Aorta (tissue), 5 donors: ENCODE results near the gene GUCY1A2. TPM values are rescaled to one million over a fixed set of nuclear protein-coding genes. Genes with fewer than 3 reads are reported as not detected.
"Not testable (repeated sequence)": the region's sequence is repeated elsewhere in the genome, so short reads cannot be mapped to it uniquely, and the experiment has no call there.

Experiments
- ATAC-seq: fragments of 200-7000 bp; cut with Tn5 transposase; one replicate; pipeline ENCODE4 v1.9.1; 2022; ENCODE audit warnings: moderate library complexity; ENCODE audit not compliant: low FRiP score
- DNase-seq, 2 donors: peaks; one replicate each; pipeline ENCODE4 v3.0.0-alpha.2; 2020
- H3K27ac ChIP-seq, 2 donors: one replicate each; pipeline ENCODE4 v1.5.1; 2013; ENCODE audit warnings: low read length in 2 of 2, mild to moderate bottlenecking in 2 of 2, moderate library complexity in 2 of 2, control low read depth in 1 of 2, inconsistent platforms in 1 of 2, low read depth in 1 of 2
- H3K27me3 ChIP-seq, 2 donors: one replicate each; pipeline ENCODE4 v1.6.1; 2013; ENCODE audit warnings: control low read depth in 1 of 2, low read length in 1 of 2, mild to moderate bottlenecking in 1 of 2, moderate library complexity in 1 of 2; ENCODE audit not compliant: insufficient read depth in 2 of 2, control insufficient read depth in 1 of 2
- H3K36me3 ChIP-seq, 2 donors: one replicate each; pipeline ENCODE4 v1.6.1; 2013; ENCODE audit warnings: control low read depth in 1 of 2, low read length in 1 of 2, mild to moderate bottlenecking in 1 of 2; ENCODE audit not compliant: insufficient read depth in 2 of 2, control insufficient read depth in 1 of 2
- H3K4me1 ChIP-seq, 2 donors: one replicate each; pipeline ENCODE4 v1.6.1; 2013; ENCODE audit warnings: low read length in 2 of 2, control low read depth in 1 of 2, mild to moderate bottlenecking in 1 of 2, moderate library complexity in 1 of 2; ENCODE audit not compliant: insufficient read depth in 2 of 2, control insufficient read depth in 1 of 2
- H3K4me3 ChIP-seq, 2 donors: one replicate each; pipeline ENCODE4 v1.5.1; 2013; ENCODE audit warnings: low read length in 2 of 2, control low read depth in 1 of 2, mild to moderate bottlenecking in 1 of 2
- H3K9me3 ChIP-seq: one replicate; pipeline ENCODE4 v1.6.1; 2013; ENCODE audit warnings: mild to moderate bottlenecking, low read length; ENCODE audit not compliant: control insufficient read depth
- WGBS, 2 donors: extraction: QIAGEN DNeasy Blood & Tissue Kit; methylation state at CpG; one replicate each; pipeline ENCODE4 v1.1.7; 2013; 5-methylcytosine and 5-hydroxymethylcytosine counted together
- intact Hi-C, 2 donors: fragments of 100-400 bp; cut with DNase I; formaldehyde crosslinking; loops; one replicate each; pipeline versions ENCODE4 v1.14.2 to v1.15.0; 2022
- polyA plus RNA-seq, 2 donors: library from polyadenylated mRNA; stranded (reverse); fragments of 200-250 nt; gene quantifications; one replicate each; pipeline ENCODE4 v1.2.3, GENCODE V29; 2013
- total RNA-seq, 2 donors: library from RNA; stranded (reverse); fragmentation: NEBNext Ultra II Directional; extraction: Animal tissue kit (Norgen Biotek cat#: 25700); gene quantifications; one replicate each; pipeline ENCODE4 v1.2.1, GENCODE V29; 2021
- donor health status: healthy with polysubstance abuse.
- donor health status: Bipolar disorder and iron deficiency.
- donor health status: DM: no; HTN: no; CAD: no.
- donor health status: DM: no; HTN: no; CAD: no.
- donor health status: DM: yes; HTN: yes; CAD: no.

Gene GUCY1A2
- total and polyA plus RNA-seq, 4 donors = 0.75 to 37.9 (median 4.4) TPM

DNA sequence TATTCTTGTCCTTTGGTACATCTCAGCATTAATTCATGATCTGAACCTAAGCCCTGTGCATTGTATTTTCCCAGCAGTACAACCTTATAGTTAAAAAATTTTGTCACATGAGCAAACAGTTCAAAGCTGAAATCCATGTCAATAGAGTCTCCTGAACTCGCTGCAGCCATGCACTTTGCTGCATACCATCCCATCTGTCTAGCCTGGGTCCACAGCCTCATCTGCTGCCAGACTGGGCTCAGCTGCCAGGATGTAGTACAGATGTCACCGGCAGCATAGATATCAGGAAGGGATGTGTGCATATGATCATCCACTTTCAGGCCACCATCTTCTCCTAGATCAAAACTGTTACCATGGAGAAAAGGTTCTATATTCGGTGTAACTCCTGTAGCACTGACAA is 191.7 kb downstream of the GUCY1A2 start:
- ATAC-seq, H3K9me3 ChIP-seq, H3K4me1 ChIP-seq, H3K36me3 ChIP-seq, H3K27ac ChIP-seq, intact Hi-C loops, H3K4me3 ChIP-seq, H3K27me3 ChIP-seq, DNase-seq: not testable (repeated sequence)
- WGBS, 2 donors = 94 to 95% methylated on average over 3 of the region's 3 CpGs

DNA sequence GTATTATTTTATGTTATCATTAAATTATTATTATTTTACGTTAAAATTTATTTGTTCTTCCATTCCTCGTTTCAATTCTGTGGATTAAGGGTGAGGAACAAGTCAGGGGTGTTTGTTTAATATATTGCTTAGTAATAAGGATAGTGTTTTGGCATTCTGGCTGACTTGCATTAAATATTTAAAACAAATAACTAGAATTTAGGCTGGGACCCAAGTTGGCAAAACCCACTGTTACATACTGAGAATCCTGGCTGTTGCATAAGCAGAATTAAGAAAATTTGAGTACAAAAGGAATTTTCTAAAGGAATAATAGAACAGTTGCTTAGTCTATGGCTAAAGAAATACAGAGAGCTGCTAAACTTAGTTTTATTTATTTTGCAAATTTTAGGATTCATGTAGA is 196.4 kb downstream of the GUCY1A2 start:
- intact Hi-C loops = no loop called here
- Histone ChIP-seq H3K9me3 (no peaks in the 10 kb centered on the region), H3K4me1 (no peaks in the 10 kb centered on the region), H3K36me3 (no peaks in the 10 kb centered on the region), H3K27me3 (no peaks in the 10 kb centered on the region), H3K4me3 (no peak overlapping the region), H3K27ac (no peak overlapping the region)
- ATAC-seq (no peak), DNase-seq (no peak)
- 65 to 69% methylated on average over 2 of the region's 2 CpGs for WGBS, 2 donors

DNA sequence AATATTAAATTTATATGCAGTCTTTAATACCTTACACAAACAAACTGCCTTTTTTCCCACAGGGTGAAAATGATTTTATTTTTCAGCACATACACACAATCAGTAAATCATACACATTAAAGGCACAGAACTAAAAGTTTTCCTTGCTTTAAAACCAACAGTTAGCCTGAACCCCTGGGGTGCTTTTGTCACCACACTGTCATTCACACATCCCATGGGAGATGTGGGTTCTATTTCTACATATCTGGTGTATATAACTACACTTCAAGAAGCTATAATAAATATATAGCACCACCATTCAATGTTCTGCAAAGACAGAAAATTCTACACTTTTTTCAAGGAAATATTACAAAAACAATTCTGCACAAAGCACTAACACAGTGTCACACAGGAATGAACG is 197.0 kb downstream of the GUCY1A2 start:
- no peak overlapping the region for H3K4me3 ChIP-seq
- 56 to 84% methylated on average over 1 of the region's 1 CpG for WGBS, 2 donors
- H3K9me3 ChIP-seq = no peaks in the 10 kb centered on the region
- intact Hi-C loops = no loop called here
- H3K4me1 ChIP-seq = no peaks in the 10 kb centered on the region
- DNase-seq (no peak), ATAC-seq (no peak)
- no peak overlapping the region for H3K27ac ChIP-seq
- no peaks in the 10 kb centered on the region for H3K27me3 ChIP-seq
- no peaks in the 10 kb centered on the region for H3K36me3 ChIP-seq

DNA sequence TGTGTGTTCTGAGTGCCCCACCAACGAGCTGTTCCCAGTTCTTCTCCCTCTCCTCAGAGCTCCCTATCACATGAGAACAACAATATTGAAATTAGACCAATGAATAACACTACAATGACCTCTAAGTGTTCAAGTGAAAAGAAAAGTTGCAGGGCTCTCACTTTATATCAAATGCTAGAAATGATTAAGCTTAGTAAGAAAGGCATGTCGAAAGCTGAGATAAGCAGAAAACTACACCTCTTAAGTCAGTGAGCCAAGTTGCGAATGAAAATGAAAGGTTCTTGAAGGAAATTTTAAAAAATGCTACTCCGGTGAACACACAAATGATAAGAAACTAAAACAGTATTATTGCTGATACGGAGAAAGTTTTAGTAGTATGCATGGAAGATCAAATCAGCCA is 199.8 kb downstream of the GUCY1A2 start:
- WGBS, 2 donors = 43 to 51% methylated on average over 5 of the region's 5 CpGs
- H3K4me3 ChIP-seq = no peak overlapping the region
- H3K4me1 ChIP-seq = no peaks in the 10 kb centered on the region
- intact Hi-C loops = no loop called here
- no peaks in the 10 kb centered on the region for H3K27me3 ChIP-seq
- peaks cover 2% of the 10 kb centered on the region for H3K9me3 ChIP-seq
- DNase-seq (no peak), ATAC-seq (no peak)
- no peak overlapping the region for H3K27ac ChIP-seq
- H3K36me3 ChIP-seq = no peaks in the 10 kb centered on the region

DNA sequence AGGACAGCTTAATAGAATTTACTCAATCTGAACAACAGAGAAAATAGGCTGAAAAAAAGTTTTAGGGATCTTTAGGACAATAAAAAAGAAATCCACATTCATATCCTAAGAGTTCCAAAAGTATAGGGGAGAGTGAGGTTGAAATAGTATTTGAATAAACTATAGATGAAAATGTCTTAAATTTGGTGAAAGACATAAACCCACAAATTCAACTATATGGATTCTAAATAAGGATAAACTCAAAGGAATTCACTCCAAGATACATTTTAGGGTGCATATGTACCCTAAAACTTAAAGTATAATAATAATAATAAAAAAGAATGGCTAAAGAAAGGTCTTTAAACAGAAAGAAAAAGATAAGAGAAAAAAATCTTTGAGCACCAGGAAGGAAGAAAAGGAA is 203.1 kb downstream of the GUCY1A2 start:
- no peaks in the 10 kb centered on the region for H3K36me3 ChIP-seq
- peaks cover 2% of the 10 kb centered on the region for H3K9me3 ChIP-seq
- DNase-seq (no peak), ATAC-seq (no peak)
- H3K4me3 ChIP-seq = no peak overlapping the region
- H3K27ac ChIP-seq = no peak overlapping the region
- intact Hi-C loops = no loop called here
- H3K27me3 ChIP-seq = no peaks in the 10 kb centered on the region
- no peaks in the 10 kb centered on the region for H3K4me1 ChIP-seq

DNA sequence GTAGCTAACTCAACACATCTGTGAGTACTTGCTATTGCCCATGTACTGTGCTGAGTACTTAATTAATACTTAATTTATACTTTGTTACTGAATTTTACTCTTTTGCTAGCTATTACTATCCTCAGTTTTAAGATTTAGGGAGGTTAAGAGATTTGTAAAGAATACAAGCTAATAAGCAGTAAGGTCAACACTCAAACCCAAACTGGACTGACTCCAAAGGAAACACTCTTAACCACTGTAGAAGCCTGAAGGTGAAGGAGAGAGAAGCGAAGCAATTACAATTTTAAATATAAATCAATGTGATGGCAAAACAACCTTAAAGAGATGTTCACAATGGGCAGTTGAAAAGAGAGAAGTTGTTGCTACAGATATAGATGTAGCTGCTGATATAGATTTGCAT is 204.5 kb downstream of the GUCY1A2 start:
- WGBS, 2 donors = 61 to 64% methylated on average over 1 of the region's 1 CpG
- no peaks in the 10 kb centered on the region for H3K36me3 ChIP-seq
- H3K27me3 ChIP-seq = no peaks in the 10 kb centered on the region
- no peak overlapping the region for H3K4me3 ChIP-seq
- H3K9me3 ChIP-seq = peaks cover 2% of the 10 kb centered on the region
- H3K4me1 ChIP-seq = no peaks in the 10 kb centered on the region
- intact Hi-C loops = no loop called here
- ATAC-seq = no peak
- no peak for DNase-seq
- no peak overlapping the region for H3K27ac ChIP-seq

DNA sequence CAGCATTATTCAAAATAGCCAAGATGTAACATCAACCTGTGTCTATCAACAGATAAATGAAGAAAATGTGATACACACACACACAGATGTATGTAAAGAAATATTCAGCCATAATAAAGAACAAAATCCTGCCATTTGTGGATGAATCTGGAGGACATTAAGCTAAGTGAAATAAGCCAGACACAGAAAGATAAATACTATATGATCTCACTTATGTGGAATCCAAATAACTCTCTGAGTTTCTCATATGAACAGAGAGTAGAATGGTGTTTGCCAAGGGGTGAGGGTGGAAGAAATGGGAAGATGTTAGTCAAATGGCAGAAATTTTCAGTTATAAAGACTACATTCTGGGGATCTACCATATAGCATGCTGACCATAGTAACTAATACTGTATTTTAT is 224.2 kb downstream of the GUCY1A2 start:
- Histone ChIP-seq H3K9me3 (no peaks in the 10 kb centered on the region), H3K27ac (no peak overlapping the region), H3K27me3 (no peaks in the 10 kb centered on the region), H3K4me1 (no peaks in the 10 kb centered on the region), H3K36me3 (no peaks in the 10 kb centered on the region), H3K4me3 (no peak overlapping the region)
- intact Hi-C loops = no loop called here
- ATAC-seq (no peak), DNase-seq (no peak)

DNA sequence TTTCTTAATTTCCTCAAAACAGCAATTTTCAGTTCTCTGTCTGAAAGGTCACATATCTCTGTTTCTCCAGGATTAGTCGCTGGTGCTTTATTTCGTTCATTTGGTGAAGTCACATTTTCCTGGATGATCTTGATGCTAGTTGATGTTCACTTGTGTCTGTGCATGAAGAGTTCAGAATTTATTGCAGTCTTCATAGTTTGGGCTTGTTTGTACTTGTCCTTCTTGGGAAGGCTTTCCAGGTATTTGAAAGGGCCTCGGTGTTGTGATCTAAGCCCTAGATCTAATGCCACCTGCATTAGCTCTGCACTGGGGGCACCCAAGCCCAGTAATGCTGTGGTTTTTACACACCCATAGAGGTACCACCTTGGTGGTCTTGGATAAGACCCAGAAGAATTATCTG is 228.9 kb downstream of the GUCY1A2 start:
- WGBS, 2 donors = 98% methylated on average over 3 of the region's 3 CpGs
- no peaks in the 10 kb centered on the region for H3K4me1 ChIP-seq
- DNase-seq (no peak), ATAC-seq (no peak)
- intact Hi-C loops = no loop called here
- H3K36me3 ChIP-seq = no peaks in the 10 kb centered on the region
- no peak overlapping the region for H3K27ac ChIP-seq
- no peaks in the 10 kb centered on the region for H3K9me3 ChIP-seq
- H3K4me3 ChIP-seq = no peak overlapping the region
- no peaks in the 10 kb centered on the region for H3K27me3 ChIP-seq

DNA sequence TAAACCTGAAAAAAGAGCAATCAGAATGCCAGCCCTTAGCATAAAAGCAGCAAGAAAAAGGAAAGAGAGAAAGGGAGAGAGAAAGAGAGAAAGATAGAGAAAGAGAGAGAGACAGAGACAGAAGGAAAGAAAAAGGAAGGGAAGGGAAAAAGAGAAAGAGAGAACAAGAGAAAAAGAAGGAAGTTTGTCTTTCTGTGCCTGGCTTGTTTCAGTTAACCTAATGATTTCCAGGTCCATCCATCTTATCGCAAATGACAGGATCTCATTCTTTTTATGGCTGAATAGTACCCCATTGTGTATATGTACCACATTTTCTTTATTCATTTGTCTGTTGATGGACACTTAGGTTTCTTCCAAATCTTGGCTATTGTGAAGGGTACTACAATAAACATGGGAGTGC is 230.8 kb downstream of the GUCY1A2 start:
- Histone ChIP-seq H3K36me3 (no peaks in the 10 kb centered on the region), H3K9me3 (no peaks in the 10 kb centered on the region), H3K4me1 (no peaks in the 10 kb centered on the region), H3K27me3 (no peaks in the 10 kb centered on the region), H3K27ac (no peak overlapping the region), H3K4me3 (no peak overlapping the region)
- intact Hi-C loops = no loop called here
- DNase-seq = no peak
- 92 to 100% methylated on average over 1 of the region's 1 CpG for WGBS, 2 donors
- no peak for ATAC-seq
